ENCODE data around the gene AGTRAP. TPM values are rescaled to one million over a fixed set of nuclear protein-coding genes. Genes with fewer than 3 reads are reported as not detected.

AGTRAP gene
- total and polyA plus RNA-seq, 2 of the 4 experiments (the other 2 are of a cell fraction) = 21.5 to 57.7 TPM

DNA sequence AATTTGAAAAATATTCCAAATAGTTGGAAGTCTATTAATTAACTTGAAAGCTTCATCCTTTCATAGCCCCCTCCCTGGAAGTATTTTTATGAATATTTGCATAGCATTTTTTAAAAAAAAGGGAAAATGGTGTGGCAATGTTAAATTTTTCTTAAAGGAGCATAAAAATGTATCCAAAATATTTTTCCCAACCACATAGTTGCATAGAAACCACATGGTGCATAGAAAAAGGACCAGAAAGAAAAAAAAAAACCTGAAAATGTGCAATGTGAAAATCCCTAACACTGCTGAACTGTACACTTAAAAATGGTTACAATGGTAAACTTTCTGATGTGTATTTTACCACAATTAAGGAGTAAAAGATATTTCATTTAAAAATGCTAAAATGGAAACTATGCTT lies 34.1 kb downstream of the AGTRAP start:
- no peak overlapping the region for H2BK5ac ChIP-seq (ENCODE audit: low read depth, low read length, poor library complexity, severe bottlenecking)
- H3K4me3 ChIP-seq (ENCODE audit: insufficient read depth, low read depth, low read length) = no peak overlapping the region
- H3K9ac ChIP-seq (ENCODE audit: low read depth, low read length) = no peak overlapping the region
- H3K79me1 ChIP-seq (ENCODE audit: low read depth in 1 of 2, low read length in 2 of 2) = no peaks in the 10 kb centered on the region
- no peak overlapping the region for H4K8ac ChIP-seq (ENCODE audit: low read depth in 2 of 2, low read length in 2 of 2)
- no peaks in the 10 kb centered on the region for H3K9me1 ChIP-seq (ENCODE audit: insufficient read depth, low read length)
- no peak overlapping the region for H2BK120ac ChIP-seq (ENCODE audit: low read depth, low read length)
- TF ChIP-seq RAD21 (IDR thresholded peaks at IDR 0.05; ENCODE audit: low read length) = no peak
- TF ChIP-seq FOS (IDR thresholded peaks at IDR 0.05; ENCODE audit: low read depth, low read length) = no peak
- TF ChIP-seq, protein P1, sequence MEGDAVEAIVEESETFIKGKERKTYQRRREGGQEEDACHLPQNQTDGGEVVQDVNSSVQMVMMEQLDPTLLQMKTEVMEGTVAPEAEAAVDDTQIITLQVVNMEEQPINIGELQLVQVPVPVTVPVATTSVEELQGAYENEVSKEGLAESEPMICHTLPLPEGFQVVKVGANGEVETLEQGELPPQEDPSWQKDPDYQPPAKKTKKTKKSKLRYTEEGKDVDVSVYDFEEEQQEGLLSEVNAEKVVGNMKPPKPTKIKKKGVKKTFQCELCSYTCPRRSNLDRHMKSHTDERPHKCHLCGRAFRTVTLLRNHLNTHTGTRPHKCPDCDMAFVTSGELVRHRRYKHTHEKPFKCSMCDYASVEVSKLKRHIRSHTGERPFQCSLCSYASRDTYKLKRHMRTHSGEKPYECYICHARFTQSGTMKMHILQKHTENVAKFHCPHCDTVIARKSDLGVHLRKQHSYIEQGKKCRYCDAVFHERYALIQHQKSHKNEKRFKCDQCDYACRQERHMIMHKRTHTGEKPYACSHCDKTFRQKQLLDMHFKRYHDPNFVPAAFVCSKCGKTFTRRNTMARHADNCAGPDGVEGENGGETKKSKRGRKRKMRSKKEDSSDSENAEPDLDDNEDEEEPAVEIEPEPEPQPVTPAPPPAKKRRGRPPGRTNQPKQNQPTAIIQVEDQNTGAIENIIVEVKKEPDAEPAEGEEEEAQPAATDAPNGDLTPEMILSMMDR (conservative IDR thresholded peaks at IDR 0.05; ENCODE audit: low read depth, low read length) = no peak
- TF ChIP-seq CHD1 (IDR thresholded peaks at IDR 0.05; ENCODE audit: low read depth, low read length) = no peak
- TF ChIP-seq SMC3 (IDR thresholded peaks at IDR 0.05; ENCODE audit: low read depth, low read length) = no peak
- no peak for TF ChIP-seq NFE2L2 (IDR thresholded peaks at IDR 0.05; ENCODE audit: low read depth, low read length)
- no peak for TF ChIP-seq BHLHE40 (IDR thresholded peaks at IDR 0.05; ENCODE audit: low read depth, low read length)
- TF ChIP-seq RFX5 (IDR thresholded peaks at IDR 0.05; ENCODE audit: low read depth, low read length) = no peak
- TF ChIP-seq MAZ (IDR thresholded peaks at IDR 0.05; ENCODE audit: borderline replicate concordance, low read depth, low read length) = no peak
- H3K18ac ChIP-seq (ENCODE audit: low read depth, low read length) = no peak overlapping the region
- CTCF ChIA-PET = no interaction called here
- no peak overlapping the region for H3K23ac ChIP-seq (ENCODE audit: low read depth, low read length)
- no peak overlapping the region for H2BK20ac ChIP-seq (ENCODE audit: low read depth, low read length)
- H4K91ac ChIP-seq (ENCODE audit: insufficient read depth, low read depth, low read length) = no peak overlapping the region
- H4K5ac ChIP-seq (ENCODE audit: low read depth, low read length) = no peak overlapping the region
- POLR2A ChIA-PET (ENCODE audit: unreplicated experiment) = no interaction called here
- no peak overlapping the region for H2AFZ ChIP-seq (replicated peaks; ENCODE audit: low read length, poor library complexity)
- no peak overlapping the region for H3K56ac ChIP-seq (ENCODE audit: extremely low read depth, insufficient read depth, low read length)
- dilution Hi-C loops (cut with HindIII; ENCODE audit: low sequenced_read_pairs, unreplicated experiment) (no loop called here), in situ Hi-C loops (cut with MboI; ENCODE audit: low sequenced_read_pairs) (no loop called here), intact Hi-C loops (cut with micrococcal nuclease) (no loop called here)
- BruUV-seq (replicated peaks) = no TSS peak
- H2BK15ac ChIP-seq (ENCODE audit: low read depth, low read length) = no peak overlapping the region
- no peak overlapping the region for H2AK9ac ChIP-seq (replicated peaks; ENCODE audit: low read depth, low read length, poor library complexity)
- H3K14ac ChIP-seq (replicated peaks; ENCODE audit: low read depth, low read length) = no peak overlapping the region
- H3K4me2 ChIP-seq (ENCODE audit: low read depth, low read length) = no peak overlapping the region
- no peaks in the 10 kb centered on the region for H4K20me1 ChIP-seq (ENCODE audit: insufficient read depth, low read length)
- no peak overlapping the region for H2AK5ac ChIP-seq (ENCODE audit: low read depth, low read length)
- H3K9me3 ChIP-seq (ENCODE audit: control insufficient read depth, insufficient read depth, low read length) = no peaks in the 10 kb centered on the region
- no peak for DNase-seq
- no peak overlapping the region for H3K4ac ChIP-seq (ENCODE audit: low read depth, low read length)
- H3K27me3 ChIP-seq (ENCODE audit: control insufficient read depth, insufficient read depth, low read length) = peaks cover 18% of the 10 kb centered on the region
- no peak overlapping the region for H3K27ac ChIP-seq (ENCODE audit: insufficient read depth, low read length)
- no peak for ATAC-seq (ENCODE audit: low read depth)
- H3K4me1 ChIP-seq (ENCODE audit: control insufficient read depth, insufficient read depth, low read length) = no peaks in the 10 kb centered on the region
- no peaks in the 10 kb centered on the region for H3K36me3 ChIP-seq (ENCODE audit: control insufficient read depth, insufficient read depth, low read length)

All from IMR-90 (cell line).